Measurements from ENCODE around the gene RAVER1.

- TF ChIP-seq TOX (CRISPR knock-in tag; IDR thresholded peaks at IDR 0.05; ENCODE audit: borderline replicate concordance) (no peak), GLIS3 (CRISPR knock-in tag; IDR thresholded peaks at IDR 0.05) (no peak), ZFP3 (CRISPR knock-in tag; IDR thresholded peaks at IDR 0.05) (no peak), PATZ1 (CRISPR knock-in tag; IDR thresholded peaks at IDR 0.05; ENCODE audit: borderline replicate concordance) (no peak), ARNTL (CRISPR knock-in tag; IDR thresholded peaks at IDR 0.05; ENCODE audit: borderline replicate concordance, low read depth) (no peak)
Measured at GRCh38 chr19:10372690-10373089, 39.4 kb upstream of the RAVER1 start.
